HCT116 (cell line): ENCODE results near the gene CBL. TPM values are rescaled to one million over a fixed set of nuclear protein-coding genes. Genes with fewer than 3 reads are reported as not detected.

Experiments used
- ELF1 ChIP-seq: IDR thresholded peaks from 2 replicates; pipeline ENCODE4 v1.6.1; 2012; ENCODE audit warnings: low read depth, borderline replicate concordance
- EZH2phosphoT487 ChIP-seq: fragments of 200-600 bp; IDR thresholded peaks from 2 replicates; pipeline ENCODE4 v1.6.1; 2018; ENCODE audit warnings: antibody characterized with exemption, borderline replicate concordance
- FOSL1 ChIP-seq: IDR thresholded peaks from 2 replicates; pipeline ENCODE4 v1.6.1; 2012; ENCODE audit warnings: low read depth
- JUND ChIP-seq: IDR thresholded peaks from 2 replicates; pipeline ENCODE4 v1.6.1; 2012
- POLR2A ChIP-seq: IDR thresholded peaks from 2 replicates; pipeline ENCODE4 v1.7.0; 2011; ENCODE audit warnings: borderline replicate concordance; ENCODE audit not compliant: insufficient read depth, insufficient read length; ENCODE audit errors: extremely low read depth
- RAD21 ChIP-seq: IDR thresholded peaks from 2 replicates; pipeline ENCODE4 v1.6.1; 2012; ENCODE audit warnings: low read depth, mild to moderate bottlenecking
- SRF ChIP-seq: IDR thresholded peaks from 2 replicates; pipeline ENCODE4 v1.6.1; 2012; ENCODE audit warnings: low read depth
- TCF7L2 ChIP-seq: IDR thresholded peaks from 2 replicates; pipeline ENCODE4 v1.7.0; 2011; ENCODE audit warnings: borderline replicate concordance, inconsistent platforms; ENCODE audit not compliant: insufficient read depth, insufficient read length; ENCODE audit errors: extremely low read depth
- YY1 ChIP-seq: IDR thresholded peaks from 2 replicates; pipeline ENCODE4 v1.6.1; 2011; ENCODE audit warnings: low read length, low read depth, moderate library complexity, mild to moderate bottlenecking; ENCODE audit not compliant: insufficient replicate concordance; ENCODE audit errors: extremely low read depth
- ZFX ChIP-seq: fragments of 450-650 bp; IDR thresholded peaks from 2 replicates; pipeline ENCODE4 v1.6.1; 2017
- ZNF274 ChIP-seq: fragments of 200-500 bp; sonication (Bioruptor generic); IDR thresholded peaks from 2 replicates; pipeline ENCODE4 v1.6.1; 2014; ENCODE audit warnings: mild to moderate bottlenecking, low read depth, low read length, inconsistent platforms
- total RNA-seq: library from RNA; stranded (reverse); gene quantifications from one replicate; pipeline ENCODE4 v1.2.1, GENCODE V29; 2021; ENCODE audit not compliant: unreplicated experiment
- TF ChIP-seq, protein P1 (sequence below): IDR thresholded peaks from 2 replicates; pipeline ENCODE4 v1.6.1; 2012
- TF ChIP-seq, protein P2 (sequence below), 3 experiments: fragments of 200-600 bp in 1 of 3; sonication (generic) in 1 of 3; IDR thresholded peaks in 2 of 3; conservative IDR thresholded peaks in 1 of 3; 2 replicates each; pipeline ENCODE4 v1.5.1; 2012 to 2017; ENCODE audit warnings: low read depth in 2 of 3, low read length in 2 of 3, antibody characterized with exemption in 1 of 3, borderline replicate concordance in 1 of 3, control low read depth in 1 of 3, mild to moderate bottlenecking in 1 of 3, mixed read lengths in 1 of 3, mixed run types in 1 of 3, moderate library complexity in 1 of 3; ENCODE audit not compliant: insufficient read depth in 1 of 3

The CBL gene
- total RNA-seq, 1 experiment from 2014 or later, result 31.1 TPM

DNA sequence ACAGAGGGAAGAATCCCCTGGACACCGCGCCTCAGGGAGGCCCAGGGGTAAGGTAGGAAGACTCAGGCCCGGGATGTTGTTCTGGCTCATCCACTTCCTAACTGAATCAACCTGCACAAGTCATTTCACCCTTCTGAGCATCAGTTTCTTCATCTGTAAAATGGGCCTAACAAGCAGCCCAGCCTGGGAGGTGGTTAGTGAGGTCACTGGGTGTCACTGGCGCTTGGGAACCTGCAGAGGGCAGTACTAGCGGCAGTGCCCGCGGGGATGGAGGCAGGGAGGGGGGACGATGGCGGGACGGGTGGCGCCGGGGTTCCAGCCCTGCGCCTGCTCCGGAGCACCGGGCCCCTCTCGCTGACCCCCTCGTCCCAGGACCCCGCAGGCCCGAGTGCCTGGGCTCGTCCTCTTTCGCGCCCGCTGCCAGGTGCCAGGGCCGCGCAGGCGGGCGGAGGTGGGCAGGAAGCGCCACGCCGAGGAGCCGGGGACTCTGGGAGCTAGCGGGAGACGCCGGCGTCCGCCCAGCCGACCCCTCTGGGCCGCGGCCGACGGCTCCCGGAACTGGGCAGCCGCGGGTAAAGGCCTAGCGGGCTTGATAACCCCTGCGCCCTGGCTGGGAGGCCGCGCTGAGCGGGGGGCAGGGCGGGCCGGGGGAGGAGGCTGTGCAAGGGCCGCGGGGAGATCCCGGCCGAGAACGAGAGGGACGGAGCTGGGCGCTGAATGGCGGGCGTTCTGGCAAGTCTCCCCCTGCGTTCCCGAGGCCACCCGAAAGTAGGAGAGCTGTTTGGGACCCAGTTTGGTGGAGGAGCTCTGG lies 37.5 kb upstream of the CBL start, which contains the start of gene NLRX1 (continued):
- TF ChIP-seq ELF1, result no peak
- peak; percentile 95 for TF ChIP-seq ZFX
- TF ChIP-seq, protein P1, sequence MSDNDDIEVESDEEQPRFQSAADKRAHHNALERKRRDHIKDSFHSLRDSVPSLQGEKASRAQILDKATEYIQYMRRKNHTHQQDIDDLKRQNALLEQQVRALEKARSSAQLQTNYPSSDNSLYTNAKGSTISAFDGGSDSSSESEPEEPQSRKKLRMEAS, result peak; percentile 77
- TF ChIP-seq RAD21, result peak; percentile 60
- TF ChIP-seq ZNF274, result no peak
- peak; percentile 88 for TF ChIP-seq YY1
- TF ChIP-seq, protein P2, sequence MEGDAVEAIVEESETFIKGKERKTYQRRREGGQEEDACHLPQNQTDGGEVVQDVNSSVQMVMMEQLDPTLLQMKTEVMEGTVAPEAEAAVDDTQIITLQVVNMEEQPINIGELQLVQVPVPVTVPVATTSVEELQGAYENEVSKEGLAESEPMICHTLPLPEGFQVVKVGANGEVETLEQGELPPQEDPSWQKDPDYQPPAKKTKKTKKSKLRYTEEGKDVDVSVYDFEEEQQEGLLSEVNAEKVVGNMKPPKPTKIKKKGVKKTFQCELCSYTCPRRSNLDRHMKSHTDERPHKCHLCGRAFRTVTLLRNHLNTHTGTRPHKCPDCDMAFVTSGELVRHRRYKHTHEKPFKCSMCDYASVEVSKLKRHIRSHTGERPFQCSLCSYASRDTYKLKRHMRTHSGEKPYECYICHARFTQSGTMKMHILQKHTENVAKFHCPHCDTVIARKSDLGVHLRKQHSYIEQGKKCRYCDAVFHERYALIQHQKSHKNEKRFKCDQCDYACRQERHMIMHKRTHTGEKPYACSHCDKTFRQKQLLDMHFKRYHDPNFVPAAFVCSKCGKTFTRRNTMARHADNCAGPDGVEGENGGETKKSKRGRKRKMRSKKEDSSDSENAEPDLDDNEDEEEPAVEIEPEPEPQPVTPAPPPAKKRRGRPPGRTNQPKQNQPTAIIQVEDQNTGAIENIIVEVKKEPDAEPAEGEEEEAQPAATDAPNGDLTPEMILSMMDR (IDR thresholded peaks at IDR 0.05 in 2 of 3, conservative IDR thresholded peaks at IDR 0.05 in 1 of 3; ENCODE audit: borderline replicate concordance in 1 of 3, insufficient read depth in 1 of 3, low read depth in 2 of 3, low read length in 2 of 3), result peak; percentile 78 to 95 (median 90)
- TF ChIP-seq SRF, result no peak
- no peak for TF ChIP-seq FOSL1
- no peak for TF ChIP-seq EZH2phosphoT487
- no peak; the same call in 1 of the 2 replicates for TF ChIP-seq JUND
- peak; percentile 59 for TF ChIP-seq POLR2A
- TF ChIP-seq TCF7L2, result no peak
